Neural progenitor cell (in vitro differentiated cells): ENCODE results near the gene GARIN5B. TPM values are rescaled to one million over a fixed set of nuclear protein-coding genes. Genes with fewer than 3 reads are reported as not detected.
"Not testable (repeated sequence)": the region's sequence is repeated elsewhere in the genome, so short reads cannot be mapped to it uniquely, and the experiment has no call there.

Source experiments
- DNase-seq: peaks from one replicate; pipeline ENCODE4 v3.0.0-alpha.2; 2016; ENCODE audit warnings: low spot score
- H2AFZ ChIP-seq: fragments of 200-600 bp; sonication (generic); replicated peaks from 2 replicates; pipeline ENCODE4 v1.6.1; 2016; ENCODE audit warnings: antibody characterized with exemption
- H3F3A ChIP-seq: fragments of 200-600 bp; sonication (generic); 2 replicates; pipeline ENCODE4 v1.6.1; 2016; ENCODE audit warnings: antibody characterized with exemption, low read depth
- H3K27ac ChIP-seq: fragments of 200-600 bp; sonication (generic); 2 replicates; pipeline ENCODE4 v1.5.1; 2016; ENCODE audit warnings: mild to moderate bottlenecking
- H3K27me3 ChIP-seq: fragments of 200-600 bp; sonication (generic); 2 replicates; pipeline ENCODE4 v1.6.1; 2016; ENCODE audit warnings: mild to moderate bottlenecking, moderate library complexity
- H3K36me3 ChIP-seq: fragments of 200-600 bp; sonication (generic); 2 replicates; pipeline ENCODE4 v1.5.1; 2016
- H3K4me1 ChIP-seq: fragments of 200-600 bp; sonication (generic); 2 replicates; pipeline ENCODE4 v1.6.1; 2016; ENCODE audit warnings: mixed run types
- H3K4me2 ChIP-seq: fragments of 200-600 bp; sonication (generic); 2 replicates; pipeline ENCODE4 v1.6.1; 2016
- H3K4me3 ChIP-seq: fragments of 200-600 bp; sonication (generic); 2 replicates; pipeline ENCODE4 v1.5.1; 2016
- H3K79me2 ChIP-seq: fragments of 200-600 bp; sonication (generic); 2 replicates; pipeline ENCODE4 v1.6.1; 2016; ENCODE audit warnings: low read depth
- H3K9ac ChIP-seq: fragments of 200-600 bp; sonication (generic); 2 replicates; pipeline ENCODE4 v1.6.1; 2016
- H3K9me3 ChIP-seq: fragments of 200-600 bp; sonication (generic); 2 replicates; pipeline ENCODE4 v1.5.1; 2016; ENCODE audit warnings: low read depth
- H4K20me1 ChIP-seq: fragments of 200-600 bp; sonication (generic); 2 replicates; pipeline ENCODE4 v1.6.1; 2016; ENCODE audit warnings: low read depth
- H3K27ac Mint-ChIP-seq: 3 replicates; pipeline ENCODE4 v1.8.0; 2021; ENCODE audit warnings: mixed read lengths
- H3K27me3 Mint-ChIP-seq: 2 replicates; pipeline ENCODE4 v1.8.0; 2022; ENCODE audit warnings: low read depth, mild to moderate bottlenecking, inconsistent platforms, moderate library complexity, mixed read lengths; ENCODE audit not compliant: insufficient read depth
- H3K36me3 Mint-ChIP-seq: 3 replicates; pipeline ENCODE4 v1.8.0; 2021; ENCODE audit warnings: mixed read lengths
- H3K4me1 Mint-ChIP-seq: 3 replicates; pipeline ENCODE4 v1.8.0; 2021; ENCODE audit warnings: mixed read lengths
- H3K4me3 Mint-ChIP-seq: 3 replicates; pipeline ENCODE4 v1.8.0; 2021; ENCODE audit warnings: mild to moderate bottlenecking, moderate library complexity, mixed read lengths
- H3K9me3 Mint-ChIP-seq: 3 replicates; pipeline ENCODE4 v1.8.0; 2020; ENCODE audit warnings: mixed read lengths
- CTCF ChIP-seq: fragments of 200-600 bp; sonication (generic); IDR thresholded peaks from 2 replicates; pipeline ENCODE4 v1.5.1; 2017; ENCODE audit warnings: antibody characterized with exemption, mild to moderate bottlenecking
- EZH2 ChIP-seq: fragments of 200-600 bp; sonication (generic); IDR thresholded peaks from 2 replicates; pipeline ENCODE4 v1.6.1; 2017; ENCODE audit warnings: antibody characterized with exemption, mild to moderate bottlenecking, moderate library complexity
- EZH2phosphoT487 ChIP-seq: fragments of 200-600 bp; sonication (generic); IDR thresholded peaks from 2 replicates; pipeline ENCODE4 v1.6.1; 2017; ENCODE audit warnings: antibody characterized with exemption
- total RNA-seq: library from RNA; depleted of rRNA; stranded (reverse); fragments of >200 nt; gene quantifications from 2 replicates; pipeline ENCODE4 v1.2.3, GENCODE V29; 2015; ENCODE audit warnings: low replicate concordance

The GARIN5B gene
- total RNA-seq, 1 donor from 2014 or later: not detected

- DNase-seq: peak; percentile 99
- Histone ChIP-seq H3K36me3 (peaks cover 5% of the 10 kb centered on the region), H3F3A (peaks cover 40% of the 10 kb centered on the region), H3K27me3 (no peaks in the 10 kb centered on the region), H3K9ac (no peak overlapping the region), H3K4me3 (peak overlapping the region; percentile 88), H4K20me1 (peaks cover 44% of the 10 kb centered on the region), H3K27ac (peak overlapping the region; percentile 98), H3K4me1 (peaks cover 15% of the 10 kb centered on the region), H3K4me2 (peak overlapping the region; percentile 50), H2AFZ (no peak overlapping the region), H3K9me3 (no peaks in the 10 kb centered on the region), H3K79me2 (peaks cover 46% of the 10 kb centered on the region)
- Mint-ChIP-seq H3K27ac (peak overlapping the region; percentile 99), H3K4me1 (peaks cover 34% of the 10 kb centered on the region), H3K36me3 (peaks cover 27% of the 10 kb centered on the region), H3K27me3 (peaks cover 15% of the 10 kb centered on the region), H3K9me3 (peaks cover 13% of the 10 kb centered on the region), H3K4me3 (peak overlapping the region; percentile 95)
- TF ChIP-seq EZH2phosphoT487 (no peak), CTCF (no peak), EZH2 (no peak)
These were observed 44.9 kb upstream of the GARIN5B start for GRCh38 chr19:55407800-55408532.

- Histone ChIP-seq H3K9ac (peak within 1 kb of the TSS; percentile 91), H3K27ac (peak within 1 kb of the TSS; percentile 98), H3K4me3 (peak within 1 kb of the TSS; percentile 88), H3K79me2 (peaks cover 50% of the 10 kb centered on the region), H3K4me2 (peak within 1 kb of the TSS; percentile 93), H3F3A (peaks cover 45% of the 10 kb centered on the region), H3K4me1 (peaks cover 15% of the 10 kb centered on the region), H4K20me1 (peaks cover 49% of the 10 kb centered on the region), H3K36me3 (peaks cover 10% of the 10 kb centered on the region)
- Mint-ChIP-seq H3K4me3 (peak within 1 kb of the TSS; percentile 95), H3K27ac (peak within 1 kb of the TSS; percentile 99), H3K4me1 (peaks cover 37% of the 10 kb centered on the region), H3K9me3 (peaks cover 13% of the 10 kb centered on the region), H3K27me3 (peaks cover 15% of the 10 kb centered on the region), H3K36me3 (peaks cover 30% of the 10 kb centered on the region)
- H3K27me3 ChIP-seq, H3K9me3 ChIP-seq, DNase-seq, H2AFZ ChIP-seq: not testable (repeated sequence)
- TF ChIP-seq CTCF: peak; percentile 3
These were observed 44.4 kb upstream of the GARIN5B start, which contains the start of gene UBE2S for GRCh38 chr19:55407550-55407799. Gene UBE2S (minus strand): TSS chr19:55407788. CDS start chr19:55407589, 199 bp downstream.

GRCh38 chr19:55406826-55407549 lies 43.9 kb upstream of the GARIN5B start:
- H3K4me3 Mint-ChIP-seq: peak overlapping the region; percentile 95
- peaks cover 55% of the 10 kb centered on the region for H3K79me2 ChIP-seq
- H3K27ac ChIP-seq: peak overlapping the region; percentile 98
- no peaks in the 10 kb centered on the region for H3K9me3 ChIP-seq
- peaks cover 10% of the 10 kb centered on the region for H3K36me3 ChIP-seq
- H3K4me3 ChIP-seq: peak overlapping the region; percentile 88
- no peak overlapping the region for H2AFZ ChIP-seq
- peaks cover 15% of the 10 kb centered on the region for H3K4me1 ChIP-seq
- H3K4me1 Mint-ChIP-seq: peaks cover 41% of the 10 kb centered on the region
- H3K9me3 Mint-ChIP-seq: peaks cover 13% of the 10 kb centered on the region
- peak overlapping the region; percentile 4 for H3K27ac Mint-ChIP-seq
- TF ChIP-seq EZH2 (no peak), EZH2phosphoT487 (no peak), CTCF (no peak)
- peak overlapping the region; percentile 93 for H3K4me2 ChIP-seq
- H3K27me3 ChIP-seq: no peaks in the 10 kb centered on the region
- H3K27me3 Mint-ChIP-seq: peaks cover 18% of the 10 kb centered on the region
- peaks cover 33% of the 10 kb centered on the region for H3K36me3 Mint-ChIP-seq
- peak overlapping the region; percentile 91 for H3K9ac ChIP-seq
- H4K20me1 ChIP-seq: peaks cover 54% of the 10 kb centered on the region
- peaks cover 50% of the 10 kb centered on the region for H3F3A ChIP-seq
- DNase-seq: peak; percentile 42
